Measurements from ENCODE around the gene ATP11A. TPM values are rescaled to one million over a fixed set of nuclear protein-coding genes. Genes with fewer than 3 reads are reported as not detected.

Gene ATP11A
- total RNA-seq, 1 donor from 2014 or later, result 377 TPM

DNA sequence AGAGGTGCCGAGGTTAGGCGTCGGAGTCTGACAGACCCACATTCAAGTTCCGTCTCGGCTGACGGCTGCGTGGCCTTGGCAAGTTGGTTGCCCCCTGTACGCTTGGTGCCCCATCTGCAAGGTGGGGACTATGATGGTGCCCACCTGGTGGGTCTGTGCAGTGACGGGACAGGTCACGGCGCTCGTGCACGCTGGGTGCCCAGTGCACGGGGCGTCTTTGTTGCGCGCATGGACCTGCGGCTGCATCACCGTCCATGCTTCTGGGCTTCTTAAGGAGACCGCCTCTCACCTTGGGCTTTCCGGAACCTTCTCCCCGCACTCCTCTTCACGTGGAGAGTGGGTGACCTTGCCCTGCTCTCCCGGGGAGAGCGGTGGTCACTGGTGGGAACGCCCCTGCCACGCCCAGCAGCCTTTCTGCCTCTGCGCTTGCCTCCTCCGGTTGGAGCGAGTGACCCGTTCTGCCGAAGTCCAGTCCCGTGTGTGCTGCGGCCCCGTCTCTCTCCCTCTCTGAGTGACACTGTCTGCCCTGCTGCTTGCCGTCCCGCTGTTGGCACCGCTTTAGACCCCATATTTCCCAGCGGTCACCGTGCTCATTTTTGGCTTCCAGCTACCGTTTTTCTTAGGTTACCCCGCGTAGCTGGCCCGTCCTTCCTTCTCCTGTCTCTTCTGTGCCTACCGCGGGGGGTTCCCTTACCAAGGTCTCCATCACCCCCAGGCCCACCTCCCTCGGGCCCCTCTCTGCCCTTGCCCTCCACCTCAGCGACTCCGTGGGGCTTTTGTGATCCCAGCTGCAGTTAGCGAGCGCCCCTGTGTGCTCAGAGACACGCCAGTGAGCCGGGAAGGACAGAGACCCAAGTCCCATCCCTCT is 6.4 kb downstream of the ATP11A start:
- DNase-seq (no peak), ATAC-seq (no peak)
- Histone ChIP-seq H3K27ac (peak overlapping the region; percentile 17), H3K9me3 (no peaks in the 10 kb centered on the region), H3K27me3 (no peaks in the 10 kb centered on the region), H3K4me3 (no peak overlapping the region), H3K4me1 (peaks cover 38% of the 10 kb centered on the region), H3K36me3 (peaks cover 10% of the 10 kb centered on the region)
- TF ChIP-seq, protein P1, sequence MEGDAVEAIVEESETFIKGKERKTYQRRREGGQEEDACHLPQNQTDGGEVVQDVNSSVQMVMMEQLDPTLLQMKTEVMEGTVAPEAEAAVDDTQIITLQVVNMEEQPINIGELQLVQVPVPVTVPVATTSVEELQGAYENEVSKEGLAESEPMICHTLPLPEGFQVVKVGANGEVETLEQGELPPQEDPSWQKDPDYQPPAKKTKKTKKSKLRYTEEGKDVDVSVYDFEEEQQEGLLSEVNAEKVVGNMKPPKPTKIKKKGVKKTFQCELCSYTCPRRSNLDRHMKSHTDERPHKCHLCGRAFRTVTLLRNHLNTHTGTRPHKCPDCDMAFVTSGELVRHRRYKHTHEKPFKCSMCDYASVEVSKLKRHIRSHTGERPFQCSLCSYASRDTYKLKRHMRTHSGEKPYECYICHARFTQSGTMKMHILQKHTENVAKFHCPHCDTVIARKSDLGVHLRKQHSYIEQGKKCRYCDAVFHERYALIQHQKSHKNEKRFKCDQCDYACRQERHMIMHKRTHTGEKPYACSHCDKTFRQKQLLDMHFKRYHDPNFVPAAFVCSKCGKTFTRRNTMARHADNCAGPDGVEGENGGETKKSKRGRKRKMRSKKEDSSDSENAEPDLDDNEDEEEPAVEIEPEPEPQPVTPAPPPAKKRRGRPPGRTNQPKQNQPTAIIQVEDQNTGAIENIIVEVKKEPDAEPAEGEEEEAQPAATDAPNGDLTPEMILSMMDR (IDR thresholded peaks at IDR 0.05), result no peak
- intact Hi-C loops (cut with DNase I), result no loop called here

DNA sequence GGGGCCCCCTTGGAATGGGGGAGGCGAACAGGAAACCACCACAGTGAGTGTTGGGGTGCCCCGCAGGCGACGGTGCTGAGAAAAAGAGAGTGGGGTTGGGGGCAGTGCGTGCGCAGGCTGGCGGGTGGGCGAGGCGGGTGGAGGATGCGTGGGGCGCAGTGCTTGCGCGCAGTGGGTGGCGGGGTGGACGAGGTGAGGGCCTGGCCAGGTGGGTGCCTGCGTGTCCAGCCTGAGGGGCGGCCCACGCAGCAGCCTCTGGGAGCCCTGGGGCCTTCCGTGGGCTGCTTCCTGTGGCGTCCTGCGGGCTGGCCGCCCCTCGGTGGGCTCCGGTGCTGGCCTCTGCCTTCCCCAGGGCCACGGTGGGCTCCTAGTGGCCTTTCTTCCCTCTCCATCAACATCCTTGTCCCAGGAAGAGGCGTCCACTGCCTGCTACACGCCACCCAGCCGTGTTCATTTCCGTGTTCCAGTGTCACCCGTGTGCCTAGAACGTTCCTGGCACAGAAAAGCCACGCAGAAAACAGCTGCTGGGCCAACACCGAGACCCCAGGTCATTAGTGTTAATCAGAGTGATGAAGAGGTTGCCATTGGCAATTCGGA is 7.1 kb downstream of the ATP11A start:
- intact Hi-C loops (cut with DNase I), result no loop called here
- Histone ChIP-seq H3K9me3 (no peaks in the 10 kb centered on the region), H3K27ac (peak overlapping the region; percentile 17), H3K4me1 (peaks cover 40% of the 10 kb centered on the region), H3K27me3 (no peaks in the 10 kb centered on the region), H3K4me3 (no peak overlapping the region), H3K36me3 (peaks cover 10% of the 10 kb centered on the region)
- ATAC-seq (no peak), DNase-seq (no peak)
- TF ChIP-seq, protein P1 (IDR thresholded peaks at IDR 0.05), result no peak

DNA sequence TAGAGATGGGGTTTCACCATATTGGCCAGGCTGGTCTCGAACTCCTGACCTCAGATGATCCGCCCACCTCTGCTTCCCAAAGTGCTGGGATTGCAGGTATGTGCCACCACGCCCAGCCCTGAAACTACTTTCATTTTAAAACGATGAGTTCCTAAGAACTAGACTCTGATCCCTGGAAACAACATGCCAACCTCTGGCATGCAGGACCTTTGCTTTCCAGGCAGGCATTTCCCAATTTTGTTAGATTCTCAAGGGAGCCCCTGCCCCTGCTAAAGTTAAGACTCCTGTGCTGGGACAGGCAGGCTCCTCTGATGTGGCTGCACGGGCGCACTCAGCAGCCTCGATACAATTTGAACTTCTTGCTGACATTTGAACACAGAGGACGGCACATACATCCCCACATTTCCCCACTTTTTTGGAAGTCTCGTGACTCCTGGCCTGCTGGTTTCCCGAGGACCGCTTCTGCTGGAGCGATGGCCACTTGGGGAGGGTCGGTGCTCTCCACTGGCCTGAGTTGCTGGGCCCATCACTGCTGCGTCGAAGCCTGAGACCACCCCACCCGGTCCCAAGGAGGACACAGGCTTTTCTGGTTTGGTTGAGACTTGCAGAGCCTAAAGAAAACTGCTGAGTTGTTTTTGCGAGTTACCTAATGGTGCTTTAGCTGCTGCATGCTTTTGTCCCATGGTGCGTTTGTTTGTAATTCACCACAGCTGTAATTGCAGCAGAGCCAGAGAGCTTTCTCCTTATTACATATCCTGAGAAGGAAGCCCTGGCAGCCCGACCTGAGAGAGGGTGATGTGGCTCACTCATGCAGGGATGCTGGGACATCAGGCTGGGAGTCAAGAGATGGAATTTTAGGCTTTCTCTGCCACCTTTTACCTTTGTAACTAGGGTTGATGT is 8.2 kb downstream of the ATP11A start:
- no peak for ATAC-seq
- H3K9me3 ChIP-seq, result no peaks in the 10 kb centered on the region
- no peak for DNase-seq
- H3K4me1 ChIP-seq, result peaks cover 38% of the 10 kb centered on the region
- no peak overlapping the region for H3K27ac ChIP-seq
- TF ChIP-seq, protein P1 (IDR thresholded peaks at IDR 0.05), result no peak
- intact Hi-C loops (cut with DNase I), result no loop called here
- H3K4me3 ChIP-seq, result no peak overlapping the region
- H3K36me3 ChIP-seq, result peaks cover 10% of the 10 kb centered on the region
- H3K27me3 ChIP-seq, result no peaks in the 10 kb centered on the region

DNA sequence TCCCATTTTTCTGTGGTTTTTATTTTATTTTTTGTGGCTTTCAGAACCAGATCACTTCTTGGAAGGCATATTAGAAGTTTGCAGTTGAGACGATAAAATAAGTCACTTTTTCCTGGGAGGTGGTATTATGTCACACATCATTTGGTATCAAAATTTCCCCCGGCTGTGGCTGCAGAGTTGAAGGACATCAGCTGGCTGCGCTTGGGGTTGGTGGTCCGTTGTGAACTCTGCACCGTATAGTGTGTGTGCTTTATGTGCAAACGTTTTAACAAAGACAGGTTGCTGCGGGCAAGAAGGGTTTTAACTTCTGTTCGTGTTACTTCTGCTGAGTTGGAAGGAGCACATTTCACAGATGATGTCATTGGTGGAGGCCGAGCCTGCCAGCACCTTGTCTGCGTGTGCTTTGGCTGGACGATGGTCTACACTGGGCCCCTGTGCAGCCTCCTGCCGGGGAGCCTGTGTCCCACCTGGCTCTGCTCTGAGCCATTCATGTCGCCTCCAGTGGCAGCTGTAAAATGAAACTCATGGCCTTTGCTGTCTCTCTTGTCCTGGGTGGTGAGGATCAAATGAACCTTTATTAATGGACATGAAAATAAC is 9.6 kb downstream of the ATP11A start:
- TF ChIP-seq, protein P1 (IDR thresholded peaks at IDR 0.05), result no peak
- Histone ChIP-seq H3K4me1 (peaks cover 37% of the 10 kb centered on the region), H3K36me3 (peaks cover 10% of the 10 kb centered on the region), H3K27me3 (no peaks in the 10 kb centered on the region), H3K4me3 (no peak overlapping the region), H3K9me3 (no peaks in the 10 kb centered on the region), H3K27ac (no peak overlapping the region)
- intact Hi-C loops (cut with DNase I), result no loop called here
- no peak for ATAC-seq
- no peak for DNase-seq

DNA sequence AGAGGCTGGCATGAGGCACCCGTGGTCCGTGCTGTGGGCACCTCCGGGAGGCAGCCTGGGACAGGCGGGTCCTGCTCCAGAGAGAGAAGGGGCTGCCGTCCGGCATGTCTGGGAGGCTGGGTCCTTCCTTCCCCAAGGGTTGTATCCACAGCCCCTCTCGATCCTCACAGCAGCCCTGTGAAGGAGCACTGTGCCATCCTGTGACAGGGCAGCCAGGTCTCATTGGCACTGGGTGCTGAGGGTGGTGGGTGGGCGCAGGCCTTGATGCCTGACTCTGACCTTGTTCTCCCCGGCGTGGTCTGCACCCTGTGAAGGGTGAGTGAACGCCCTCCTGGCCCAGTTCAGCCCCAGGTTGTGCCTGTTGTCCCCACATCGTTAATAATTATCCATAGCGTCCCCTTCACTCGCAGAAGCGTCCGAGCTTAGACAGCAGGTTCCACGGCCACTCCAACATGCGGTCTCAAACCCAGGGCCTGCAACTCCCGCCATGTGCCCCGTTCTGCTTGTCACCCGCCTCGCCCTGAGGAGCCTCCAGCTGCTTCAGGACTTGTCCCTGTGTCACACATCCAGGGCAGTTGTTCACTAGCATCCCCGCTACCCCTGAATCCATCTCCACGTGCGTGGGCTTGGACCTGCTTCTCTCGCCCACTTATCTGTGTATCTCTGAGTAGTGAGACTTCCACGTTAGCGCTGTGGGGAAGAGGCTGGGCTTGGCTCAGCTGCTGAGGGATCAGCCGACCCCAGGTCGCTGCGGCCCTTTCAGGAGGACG is 10.6 kb downstream of the ATP11A start:
- TF ChIP-seq, protein P1 (IDR thresholded peaks at IDR 0.05), result no peak
- no peaks in the 10 kb centered on the region for H3K27me3 ChIP-seq
- intact Hi-C loops (cut with DNase I), result no loop called here
- no peaks in the 10 kb centered on the region for H3K9me3 ChIP-seq
- H3K27ac ChIP-seq, result peak overlapping the region; percentile 30
- DNase-seq, result no peak
- no peak for ATAC-seq
- H3K36me3 ChIP-seq, result peaks cover 5% of the 10 kb centered on the region
- H3K4me1 ChIP-seq, result peaks cover 45% of the 10 kb centered on the region
- no peak overlapping the region for H3K4me3 ChIP-seq

All from upper lobe of right lung (tissue), 1 donor.